Measurements from ENCODE around the gene SH3RF1.

DNA sequence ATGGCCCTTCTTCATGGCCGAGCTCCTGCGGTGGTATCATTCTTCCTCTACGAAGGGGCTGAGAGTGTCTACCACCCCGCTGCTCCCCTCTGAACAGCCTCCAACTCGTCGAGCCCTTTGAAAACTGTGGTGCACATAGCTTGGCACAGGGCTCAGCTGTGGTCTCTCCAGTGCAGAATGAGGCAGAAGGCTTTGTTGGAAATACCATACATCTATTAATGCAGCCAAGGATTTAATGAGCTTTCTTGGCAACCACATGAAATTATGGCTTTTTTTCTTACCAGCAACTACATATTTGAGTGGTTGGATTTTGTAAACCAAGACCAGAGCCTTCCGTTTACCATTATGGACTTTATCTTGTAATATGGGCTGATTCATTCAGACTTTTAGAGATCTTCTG is 199.0 kb downstream of the SH3RF1 start:
- TF ChIP-seq, protein P1, sequence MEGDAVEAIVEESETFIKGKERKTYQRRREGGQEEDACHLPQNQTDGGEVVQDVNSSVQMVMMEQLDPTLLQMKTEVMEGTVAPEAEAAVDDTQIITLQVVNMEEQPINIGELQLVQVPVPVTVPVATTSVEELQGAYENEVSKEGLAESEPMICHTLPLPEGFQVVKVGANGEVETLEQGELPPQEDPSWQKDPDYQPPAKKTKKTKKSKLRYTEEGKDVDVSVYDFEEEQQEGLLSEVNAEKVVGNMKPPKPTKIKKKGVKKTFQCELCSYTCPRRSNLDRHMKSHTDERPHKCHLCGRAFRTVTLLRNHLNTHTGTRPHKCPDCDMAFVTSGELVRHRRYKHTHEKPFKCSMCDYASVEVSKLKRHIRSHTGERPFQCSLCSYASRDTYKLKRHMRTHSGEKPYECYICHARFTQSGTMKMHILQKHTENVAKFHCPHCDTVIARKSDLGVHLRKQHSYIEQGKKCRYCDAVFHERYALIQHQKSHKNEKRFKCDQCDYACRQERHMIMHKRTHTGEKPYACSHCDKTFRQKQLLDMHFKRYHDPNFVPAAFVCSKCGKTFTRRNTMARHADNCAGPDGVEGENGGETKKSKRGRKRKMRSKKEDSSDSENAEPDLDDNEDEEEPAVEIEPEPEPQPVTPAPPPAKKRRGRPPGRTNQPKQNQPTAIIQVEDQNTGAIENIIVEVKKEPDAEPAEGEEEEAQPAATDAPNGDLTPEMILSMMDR (conservative IDR thresholded peaks at IDR 0.05 in 1 of 2, IDR thresholded peaks at IDR 0.05 in 1 of 2; ENCODE audit: extremely low read depth in 1 of 2, insufficient read depth in 1 of 2, low read depth in 1 of 2, low read length in 2 of 2): no peak
- TF ChIP-seq EZH2 (IDR thresholded peaks at IDR 0.05; ENCODE audit: borderline replicate concordance, low read length): no peak
